Smooth muscle cell (in vitro differentiated cells): ENCODE data around the gene HOXB1. TPM values are rescaled to one million over a fixed set of nuclear protein-coding genes. Genes with fewer than 3 reads are reported as not detected.

Source experiments
- DNase-seq: peaks from one replicate; lab custom pipeline; 2025; ENCODE audit not compliant: unreplicated experiment; lab: John Stamatoyannopoulos, UW
- H2AFZ ChIP-seq: fragments of 200-600 bp; sonication (generic); 2 replicates; pipeline ENCODE4 v1.6.0; 2016; ENCODE audit warnings: antibody characterized with exemption, low read depth, mild to moderate bottlenecking
- H3F3A ChIP-seq: fragments of 200-600 bp; sonication (generic); 2 replicates; pipeline ENCODE4 v1.6.0; 2017; ENCODE audit warnings: antibody characterized with exemption, low read depth
- H3K27ac ChIP-seq: fragments of 200-600 bp; sonication (generic); 2 replicates; pipeline ENCODE4 v1.5.1; 2016; ENCODE audit warnings: low read depth, mild to moderate bottlenecking
- H3K27me3 ChIP-seq: fragments of 200-600 bp; sonication (generic); 2 replicates; pipeline ENCODE4 v1.6.1; 2016; ENCODE audit warnings: low read depth, mild to moderate bottlenecking
- H3K36me3 ChIP-seq: fragments of 200-600 bp; sonication (generic); 2 replicates; pipeline ENCODE4 v1.5.1; 2016; ENCODE audit warnings: low read depth
- H3K4me1 ChIP-seq: fragments of 200-600 bp; sonication (generic); 2 replicates; pipeline ENCODE4 v1.5.1; 2016; ENCODE audit warnings: low read depth
- H3K4me2 ChIP-seq: fragments of 200-600 bp; sonication (generic); 2 replicates; pipeline ENCODE4 v1.6.0; 2016; ENCODE audit warnings: mild to moderate bottlenecking
- H3K4me3 ChIP-seq: fragments of 200-600 bp; sonication (generic); 2 replicates; pipeline ENCODE4 v1.5.1; 2016; ENCODE audit warnings: mild to moderate bottlenecking
- H3K79me2 ChIP-seq: fragments of 200-600 bp; sonication (generic); 2 replicates; pipeline ENCODE4 v1.6.0; 2016; ENCODE audit warnings: low read depth, mild to moderate bottlenecking
- H3K9ac ChIP-seq: fragments of 200-600 bp; sonication (generic); 2 replicates; pipeline ENCODE4 v1.6.0; 2016; ENCODE audit warnings: low read depth
- H3K9me3 ChIP-seq: fragments of 200-600 bp; sonication (generic); replicated peaks from 2 replicates; pipeline ENCODE4 v1.5.1; 2016; ENCODE audit warnings: low read depth
- H4K20me1 ChIP-seq: fragments of 200-600 bp; sonication (generic); 2 replicates; pipeline ENCODE4 v1.6.0; 2016; ENCODE audit warnings: low read depth
- CTCF ChIP-seq: fragments of 200-600 bp; sonication (generic); IDR thresholded peaks from 2 replicates; pipeline ENCODE4 v1.5.1; 2017; ENCODE audit warnings: borderline replicate concordance, mild to moderate bottlenecking, antibody characterized with exemption; ENCODE audit not compliant: insufficient read depth, poor library complexity, severe bottlenecking
- WGBS: methylation state at CpG from one replicate; pipeline ENCODE4 v1.1.7; 2016; ENCODE audit warnings: low lambda C conversion rate; 5-methylcytosine and 5-hydroxymethylcytosine counted together
- polyA plus RNA-seq: library from polyadenylated mRNA; unstranded; fragments of >200 nt; fragmentation: Nextera tagmentation; extraction: Ambion mirVana; gene quantifications from 2 replicates; pipeline ENCODE4 v1.2.1, GENCODE V29; 2016
- total RNA-seq: library from RNA; depleted of rRNA; stranded (reverse); fragments of >200 nt; gene quantifications from 2 replicates; pipeline ENCODE4 v1.2.3, GENCODE V29; 2014

Gene HOXB1
- total and polyA plus RNA-seq, 2 experiments from 2014 or later, result not detected

GRCh38 chr17:48529683-48530009 is 1.2 kb downstream of the HOXB1 start:
- Histone ChIP-seq H3K4me2 (no peak overlapping the region), H3K4me1 (peaks cover 6% of the 10 kb centered on the region), H3K27me3 (peaks cover 65% of the 10 kb centered on the region), H4K20me1 (no peaks in the 10 kb centered on the region), H3F3A (no peaks in the 10 kb centered on the region), H3K4me3 (no peak overlapping the region), H3K9me3 (no peaks in the 10 kb centered on the region), H3K79me2 (no peaks in the 10 kb centered on the region), H2AFZ (no peak overlapping the region), H3K27ac (no peak overlapping the region), H3K9ac (no peak overlapping the region), H3K36me3 (no peaks in the 10 kb centered on the region)
- WGBS, result 71% methylated on average over 11 of the region's 11 CpGs
- DNase-seq, result no peak
- TF ChIP-seq CTCF, result no peak

- Histone ChIP-seq H2AFZ (no peak overlapping the region), H3K79me2 (no peaks in the 10 kb centered on the region), H3K4me1 (peaks cover 6% of the 10 kb centered on the region), H3F3A (no peaks in the 10 kb centered on the region), H3K4me3 (no peak overlapping the region), H3K27ac (no peak overlapping the region), H3K9me3 (no peaks in the 10 kb centered on the region), H3K4me2 (no peak overlapping the region), H3K36me3 (no peaks in the 10 kb centered on the region), H4K20me1 (no peaks in the 10 kb centered on the region), H3K27me3 (peaks cover 70% of the 10 kb centered on the region), H3K9ac (no peak overlapping the region)
- DNase-seq, result no peak
- WGBS, result 75% methylated on average over 11 of the region's 11 CpGs
- TF ChIP-seq CTCF, result no peak
Measured at GRCh38 chr17:48528936-48529682, 1.7 kb downstream of the HOXB1 start.

- H3K9me3 ChIP-seq, result no peaks in the 10 kb centered on the region
- H3K79me2 ChIP-seq, result no peaks in the 10 kb centered on the region
- peaks cover 72% of the 10 kb centered on the region for H3K27me3 ChIP-seq
- 39% methylated on average over 7 of the region's 7 CpGs for WGBS
- H3K36me3 ChIP-seq, result no peaks in the 10 kb centered on the region
- H3F3A ChIP-seq, result no peaks in the 10 kb centered on the region
- peaks cover 6% of the 10 kb centered on the region for H3K4me1 ChIP-seq
- H3K4me3 ChIP-seq, result no peak overlapping the region
- H3K27ac ChIP-seq, result no peak overlapping the region
- TF ChIP-seq CTCF, result no peak
- no peak overlapping the region for H3K4me2 ChIP-seq
- H3K9ac ChIP-seq, result no peak overlapping the region
- DNase-seq, result no peak
- H2AFZ ChIP-seq, result no peak overlapping the region
- H4K20me1 ChIP-seq, result no peaks in the 10 kb centered on the region
Measured at GRCh38 chr17:48528153-48528935, 2.5 kb downstream of the HOXB1 start.
